Right atrium auricular region (tissue), 2 donors: ENCODE measurements around the gene SF3A2. TPM values are rescaled to one million over a fixed set of nuclear protein-coding genes. Genes with fewer than 3 reads are reported as not detected.

Experiments used
- DNase-seq: peaks from one replicate; pipeline ENCODE4 v3.0.0-alpha.2; 2019; ENCODE audit warnings: low spot score
- H3K27ac ChIP-seq, 2 donors: fragments of 200-600 bp; sonication (generic); 1 replicate in 1 of 2; 2 replicates in 1 of 2; pipeline ENCODE4 v1.5.1; 2016 to 2019
- H3K27me3 ChIP-seq, 2 donors: fragments of 200-600 bp; sonication (generic); one replicate each; pipeline versions ENCODE4 v1.5.1 to v1.6.0; 2017 to 2019
- H3K36me3 ChIP-seq: fragments of 200-600 bp; sonication (generic); one replicate; pipeline ENCODE4 v1.5.1; 2016
- H3K4me1 ChIP-seq, 2 donors: fragments of 200-600 bp; sonication (generic); one replicate each; pipeline versions ENCODE4 v1.5.1 to v1.6.0; 2017 to 2019
- H3K4me3 ChIP-seq, 2 donors: fragments of 200-600 bp; sonication (generic); 1 replicate in 1 of 2; 2 replicates in 1 of 2; pipeline ENCODE4 v1.5.1; 2017 to 2019; ENCODE audit warnings: mild to moderate bottlenecking in 1 of 2, moderate library complexity in 1 of 2
- H3K9me3 ChIP-seq, 2 donors: fragments of 200-600 bp; sonication (generic); one replicate each; pipeline ENCODE4 v1.5.1; 2019
- total RNA-seq, 2 donors: library from RNA; depleted of rRNA; stranded (reverse); fragments of >200 nt; gene quantifications; one replicate each; pipeline ENCODE4 v1.1.0, GENCODE V29; 2016
- TF ChIP-seq, protein P1 (sequence below), 2 donors: fragments of 200-600 bp; sonication (generic); IDR thresholded peaks; one replicate each; pipeline ENCODE4 v1.5.1; 2019; ENCODE audit warnings: antibody characterized with exemption in 2 of 2

The SF3A2 gene
- total RNA-seq, 2 donors from 2014 or later: 17.3 to 30.4 TPM

DNA sequence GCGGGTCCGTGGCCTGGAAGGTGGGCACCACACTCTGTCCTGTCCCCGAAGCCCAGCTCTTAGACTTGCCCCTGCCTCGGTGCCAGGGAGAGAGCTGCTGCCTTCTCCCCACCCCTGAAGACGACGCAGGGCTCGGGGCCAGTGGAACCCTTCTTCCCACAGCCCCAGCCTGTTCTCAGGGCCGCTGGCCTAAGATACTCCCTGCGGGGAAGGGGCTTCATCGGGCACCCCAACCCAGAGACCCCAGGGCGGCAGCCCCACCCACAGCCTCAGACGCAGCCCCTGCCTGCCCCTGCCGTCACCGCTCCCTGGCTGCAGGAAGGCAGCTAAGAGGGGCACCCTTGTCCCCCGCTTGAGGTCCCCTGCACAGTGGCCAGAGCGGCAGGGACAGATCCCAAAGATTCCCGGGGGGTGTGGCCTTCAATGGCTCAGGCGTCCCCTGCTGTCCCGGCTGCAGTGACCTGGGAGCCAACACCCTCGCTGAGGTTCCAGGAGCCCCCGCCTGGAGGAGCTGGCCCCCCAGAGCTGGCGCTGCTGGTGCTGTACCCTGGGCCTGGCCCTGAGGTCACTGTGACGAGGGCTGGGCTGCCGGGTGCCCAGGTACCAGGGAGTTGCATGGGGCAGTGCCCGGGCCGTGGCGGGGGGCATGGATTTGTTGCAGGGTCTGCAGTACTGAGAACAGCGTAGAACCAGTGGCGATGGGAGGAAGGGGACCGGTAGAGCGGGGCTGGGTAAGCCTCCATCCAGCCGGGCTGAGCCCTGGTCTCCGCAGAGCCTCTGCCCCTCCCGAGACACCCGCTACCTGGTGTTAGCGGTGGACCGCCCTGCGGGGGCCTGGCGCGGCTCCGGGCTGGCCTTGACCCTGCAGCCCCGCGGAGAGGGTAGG is 13.5 kb downstream of the SF3A2 start:
- peaks cover 0 to 58% of the 10 kb centered on the region in 2 donors for H3K4me1 ChIP-seq
- DNase-seq: no peak
- H3K36me3 ChIP-seq: peaks cover 38% of the 10 kb centered on the region

DNA sequence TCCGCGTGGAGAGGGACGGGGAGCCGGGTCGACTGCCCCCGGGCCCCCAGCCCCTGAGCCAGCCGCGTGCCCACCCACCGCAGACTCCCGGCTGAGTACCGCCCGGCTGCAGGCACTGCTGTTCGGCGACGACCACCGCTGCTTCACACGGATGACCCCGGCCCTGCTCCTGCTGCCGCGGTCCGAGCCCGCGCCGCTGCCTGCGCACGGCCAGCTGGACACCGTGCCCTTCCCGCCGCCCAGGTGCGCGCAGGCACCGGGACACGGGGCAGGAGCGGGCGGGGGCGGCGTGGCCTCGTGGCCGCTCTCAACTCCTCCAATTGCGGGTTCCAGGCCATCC is 14.1 kb downstream of the SF3A2 start:
- Histone ChIP-seq H3K4me3 (peak overlapping the region in 1 of 2 donors; percentile 9), H3K9me3 (no peaks in the 10 kb centered on the region), H3K4me1 (peaks cover 0 to 58% of the 10 kb centered on the region in 2 donors), H3K36me3 (peaks cover 32% of the 10 kb centered on the region), H3K27me3 (peaks cover 17 to 33% of the 10 kb centered on the region in 2 donors), H3K27ac (no peak overlapping the region)
- DNase-seq: no peak
- TF ChIP-seq, protein P1, sequence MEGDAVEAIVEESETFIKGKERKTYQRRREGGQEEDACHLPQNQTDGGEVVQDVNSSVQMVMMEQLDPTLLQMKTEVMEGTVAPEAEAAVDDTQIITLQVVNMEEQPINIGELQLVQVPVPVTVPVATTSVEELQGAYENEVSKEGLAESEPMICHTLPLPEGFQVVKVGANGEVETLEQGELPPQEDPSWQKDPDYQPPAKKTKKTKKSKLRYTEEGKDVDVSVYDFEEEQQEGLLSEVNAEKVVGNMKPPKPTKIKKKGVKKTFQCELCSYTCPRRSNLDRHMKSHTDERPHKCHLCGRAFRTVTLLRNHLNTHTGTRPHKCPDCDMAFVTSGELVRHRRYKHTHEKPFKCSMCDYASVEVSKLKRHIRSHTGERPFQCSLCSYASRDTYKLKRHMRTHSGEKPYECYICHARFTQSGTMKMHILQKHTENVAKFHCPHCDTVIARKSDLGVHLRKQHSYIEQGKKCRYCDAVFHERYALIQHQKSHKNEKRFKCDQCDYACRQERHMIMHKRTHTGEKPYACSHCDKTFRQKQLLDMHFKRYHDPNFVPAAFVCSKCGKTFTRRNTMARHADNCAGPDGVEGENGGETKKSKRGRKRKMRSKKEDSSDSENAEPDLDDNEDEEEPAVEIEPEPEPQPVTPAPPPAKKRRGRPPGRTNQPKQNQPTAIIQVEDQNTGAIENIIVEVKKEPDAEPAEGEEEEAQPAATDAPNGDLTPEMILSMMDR (IDR thresholded peaks at IDR 0.05): no peak

More for the DNA sequence above, 13.5 kb downstream of the SF3A2 start:
- TF ChIP-seq, protein P1 (IDR thresholded peaks at IDR 0.05): no peak
- peaks cover 17 to 33% of the 10 kb centered on the region in 2 donors for H3K27me3 ChIP-seq
- H3K4me3 ChIP-seq: no peak overlapping the region
- no peaks in the 10 kb centered on the region for H3K9me3 ChIP-seq
- H3K27ac ChIP-seq: no peak overlapping the region

DNA sequence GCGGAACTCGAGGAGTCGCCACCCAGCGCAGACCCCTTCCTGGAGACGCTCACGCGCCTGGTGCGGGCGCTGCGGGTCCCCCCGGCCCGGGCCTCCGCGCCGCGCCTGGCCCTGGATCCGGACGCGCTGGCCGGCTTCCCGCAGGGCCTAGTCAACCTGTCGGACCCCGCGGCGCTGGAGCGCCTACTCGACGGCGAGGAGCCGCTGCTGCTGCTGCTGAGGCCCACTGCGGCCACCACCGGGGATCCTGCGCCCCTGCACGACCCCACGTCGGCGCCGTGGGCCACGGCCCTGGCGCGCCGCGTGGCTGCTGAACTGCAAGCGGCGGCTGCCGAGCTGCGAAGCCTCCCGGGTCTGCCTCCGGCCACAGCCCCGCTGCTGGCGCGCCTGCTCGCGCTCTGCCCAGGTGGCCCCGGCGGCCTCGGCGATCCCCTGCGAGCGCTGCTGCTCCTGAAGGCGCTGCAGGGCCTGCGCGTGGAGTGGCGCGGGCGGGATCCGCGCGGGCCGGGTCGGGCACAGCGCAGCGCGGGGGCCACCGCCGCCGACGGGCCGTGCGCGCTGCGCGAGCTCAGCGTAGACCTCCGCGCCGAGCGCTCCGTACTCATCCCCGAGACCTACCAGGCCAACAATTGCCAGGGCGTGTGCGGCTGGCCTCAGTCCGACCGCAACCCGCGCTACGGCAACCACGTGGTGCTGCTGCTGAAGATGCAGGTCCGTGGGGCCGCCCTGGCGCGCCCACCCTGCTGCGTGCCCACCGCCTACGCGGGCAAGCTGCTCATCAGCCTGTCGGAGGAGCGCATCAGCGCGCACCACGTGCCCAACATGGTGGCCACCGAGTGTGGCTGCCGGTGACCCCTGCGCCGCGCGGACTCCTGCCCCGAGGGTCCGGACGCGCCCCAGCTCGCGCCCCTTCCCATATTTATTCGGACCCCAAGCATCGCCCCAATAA is 14.8 kb downstream of the SF3A2 start:
- DNase-seq: no peak
- Histone ChIP-seq H3K4me1 (peaks cover 0 to 58% of the 10 kb centered on the region in 2 donors), H3K4me3 (peak overlapping the region in 1 of 2 donors; percentile 21), H3K9me3 (no peaks in the 10 kb centered on the region), H3K27ac (no peak overlapping the region), H3K36me3 (peaks cover 25% of the 10 kb centered on the region), H3K27me3 (peaks cover 17 to 33% of the 10 kb centered on the region in 2 donors)
- TF ChIP-seq, protein P1 (IDR thresholded peaks at IDR 0.05): no peak

DNA sequence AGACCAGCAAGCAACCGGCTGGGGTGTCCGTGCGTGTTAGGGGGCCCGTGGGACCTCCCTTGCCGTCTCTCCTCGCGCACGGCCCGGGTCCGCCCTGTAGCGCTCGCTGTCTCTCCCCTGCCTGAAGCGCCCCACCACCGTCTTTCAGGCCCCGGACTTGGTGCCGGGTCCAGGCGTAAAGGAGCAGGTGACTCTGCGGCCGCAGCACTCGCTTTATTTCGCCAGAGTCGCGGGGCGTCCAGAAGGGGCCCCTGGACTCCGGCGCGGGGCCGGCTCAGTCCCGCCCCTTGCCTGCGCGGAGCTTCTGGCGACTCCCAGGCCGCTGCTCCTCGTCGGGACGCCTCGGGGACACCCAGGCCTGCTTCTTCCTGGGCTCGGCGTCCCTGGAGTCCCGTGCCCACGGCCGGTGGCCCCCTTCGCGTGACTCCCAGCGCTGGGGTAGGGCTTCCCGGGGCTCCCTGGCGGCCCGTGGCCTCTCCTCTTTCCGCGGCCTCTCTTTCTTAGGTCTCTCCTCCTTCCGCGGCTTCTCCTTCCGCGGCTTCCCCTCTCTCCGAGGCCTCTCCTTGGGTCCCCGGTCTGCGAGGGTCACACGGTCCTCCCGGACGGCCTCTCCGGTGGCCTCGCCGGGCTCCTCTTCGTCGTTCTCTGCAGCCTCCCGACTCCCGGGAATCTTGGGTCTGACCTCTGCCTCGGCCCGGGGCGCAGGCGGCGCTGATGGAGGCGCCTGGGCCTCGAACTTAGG is 15.6 kb downstream of the SF3A2 start:
- H3K4me1 ChIP-seq: peaks cover 0 to 51% of the 10 kb centered on the region in 2 donors
- H3K27ac ChIP-seq: no peak overlapping the region
- TF ChIP-seq, protein P1 (IDR thresholded peaks at IDR 0.05): no peak
- peak overlapping the region in 1 of 2 donors; percentile 21 for H3K4me3 ChIP-seq
- no peaks in the 10 kb centered on the region for H3K9me3 ChIP-seq
- H3K36me3 ChIP-seq: peaks cover 17% of the 10 kb centered on the region
- DNase-seq: no peak
- H3K27me3 ChIP-seq: peaks cover 17 to 33% of the 10 kb centered on the region in 2 donors

DNA sequence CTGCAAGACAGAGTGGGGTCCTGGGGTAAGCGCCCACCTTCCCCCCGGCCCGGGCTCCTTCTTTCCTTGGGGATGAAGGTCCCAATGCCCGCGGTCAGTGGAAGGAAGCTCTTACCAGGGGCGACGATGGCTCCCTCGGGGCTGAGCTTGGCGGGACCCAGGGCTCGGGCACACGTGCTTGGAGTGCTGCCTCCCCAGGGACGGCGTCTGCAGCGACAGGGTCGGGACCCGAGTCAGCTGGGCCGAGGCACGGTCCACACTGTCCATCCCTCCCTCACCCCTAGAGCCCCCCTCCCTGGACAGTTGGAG is 16.1 kb downstream of the SF3A2 start:
- no peaks in the 10 kb centered on the region for H3K9me3 ChIP-seq
- peaks cover 17 to 33% of the 10 kb centered on the region in 2 donors for H3K27me3 ChIP-seq
- H3K4me3 ChIP-seq: peak overlapping the region in 1 of 2 donors; percentile 21
- H3K27ac ChIP-seq: no peak overlapping the region
- peaks cover 0 to 46% of the 10 kb centered on the region in 2 donors for H3K4me1 ChIP-seq
- peaks cover 11% of the 10 kb centered on the region for H3K36me3 ChIP-seq
- DNase-seq: no peak
- TF ChIP-seq, protein P1 (IDR thresholded peaks at IDR 0.05): no peak
